K562 (cell line): ENCODE results near the gene NCF2.

ENCODE experiments used
- CBX3 ChIP-seq, 2 experiments: IDR thresholded peaks; 1 replicate in 1 of 2; 2 replicates in 1 of 2; pipeline ENCODE4 v1.6.1; 2012; ENCODE audit warnings: inconsistent platforms in 2 of 2, low read length in 2 of 2, borderline replicate concordance in 1 of 2, control low read depth in 1 of 2
- CTCF ChIP-seq, 3 experiments: IDR thresholded peaks in 2 of 3; conservative IDR thresholded peaks in 1 of 3; 2 replicates each; pipeline ENCODE4 v1.5.1; 2011 to 2012; ENCODE audit warnings: low read length in 3 of 3, mild to moderate bottlenecking in 3 of 3, control low read depth in 2 of 3, improper control_type of control experiment in 1 of 3, inconsistent platforms in 1 of 3, low read depth in 1 of 3, mixed read lengths in 1 of 3, moderate library complexity in 1 of 3; ENCODE audit not compliant: insufficient read depth in 2 of 3
- ZNF512 ChIP-seq: IDR thresholded peaks from 2 replicates; pipeline ENCODE4 v1.6.1; 2016; ENCODE audit warnings: missing genetic modification characterization, missing compliant biosample characterization

- TF ChIP-seq ZNF512 = no peak
- TF ChIP-seq CTCF (IDR thresholded peaks at IDR 0.05 in 2 of 3, conservative IDR thresholded peaks at IDR 0.05 in 1 of 3; ENCODE audit: insufficient read depth in 2 of 3, low read depth in 1 of 3, low read length in 3 of 3) = no peak
- TF ChIP-seq CBX3 (IDR thresholded peaks at IDR 0.05; ENCODE audit: borderline replicate concordance in 1 of 2, low read length in 2 of 2) = no peak
These were observed 40.5 kb upstream of the NCF2 start for GRCh38 chr1:183630748-183631147.
